HepG2 (cell line): Measurements from ENCODE around the gene HSD3B7. TPM values are rescaled to one million over a fixed set of nuclear protein-coding genes. Genes with fewer than 3 reads are reported as not detected.

Source experiments
- CHD2 ChIP-seq: IDR thresholded peaks from 2 replicates; pipeline ENCODE4 v1.6.1; 2011; ENCODE audit warnings: low read depth, low read length, improper control_type of control experiment
- FOXP1 ChIP-seq, 2 experiments: fragments of 450-650 bp in 1 of 2; IDR thresholded peaks; 2 replicates each; pipeline ENCODE4 v1.6.1; 2017 to 2018; ENCODE audit warnings: antibody characterized with exemption in 1 of 2
- GATA4 ChIP-seq: sonication (generic); IDR thresholded peaks from 2 replicates; pipeline ENCODE4 v1.6.1; 2016; ENCODE audit warnings: antibody characterized with exemption, low read depth, borderline replicate concordance
- IRF2 ChIP-seq: IDR thresholded peaks from 2 replicates; pipeline ENCODE4 v1.6.1; 2018; ENCODE audit warnings: missing genetic modification reagents, missing compliant biosample characterization
- JDP2 ChIP-seq: sonication (generic); formaldehyde crosslinking; IDR thresholded peaks from 2 replicates; pipeline ENCODE4 v1.8.1; 2022; ENCODE audit warnings: missing genetic modification reagents, borderline replicate concordance
- KDM1A ChIP-seq: IDR thresholded peaks from 2 replicates; pipeline ENCODE4 v1.6.1; 2016; ENCODE audit warnings: missing compliant biosample characterization
- MXD4 ChIP-seq: IDR thresholded peaks from 2 replicates; pipeline ENCODE4 v1.6.1; 2016; ENCODE audit warnings: mild to moderate bottlenecking, missing biosample characterization, missing genetic modification reagents
- NFIC ChIP-seq: IDR thresholded peaks from 2 replicates; pipeline ENCODE4 v1.6.1; 2012; ENCODE audit warnings: mild to moderate bottlenecking, low read length, inconsistent platforms
- PHB2 ChIP-seq: fragments of 450-650 bp; IDR thresholded peaks from 2 replicates; pipeline ENCODE4 v1.6.1; 2018; ENCODE audit not compliant: partially characterized antibody
- PHF8 ChIP-seq: sonication (generic); formaldehyde crosslinking; IDR thresholded peaks from 2 replicates; pipeline ENCODE4 v1.5.0; 2020; ENCODE audit warnings: missing genetic modification reagents
- SMAD3 ChIP-seq: sonication (generic); formaldehyde crosslinking; IDR thresholded peaks from 2 replicates; pipeline ENCODE4 v1.4.0; 2020; ENCODE audit warnings: missing genetic modification reagents
- SRSF9 ChIP-seq: fragments of 200-400 bp; formaldehyde crosslinking; IDR thresholded peaks from 2 replicates; pipeline ENCODE4 v1.6.1; 2018; ENCODE audit warnings: borderline replicate concordance, mild to moderate bottlenecking, low read depth, low read length; ENCODE audit not compliant: insufficient read depth, poor library complexity, severe bottlenecking
- THAP9 ChIP-seq: sonication (generic); formaldehyde crosslinking; IDR thresholded peaks from 2 replicates; pipeline ENCODE4; 2020; ENCODE audit warnings: missing genetic modification reagents, mild to moderate bottlenecking, borderline replicate concordance
- TRAFD1 ChIP-seq: sonication (generic); formaldehyde crosslinking; IDR thresholded peaks from 2 replicates; pipeline ENCODE4 v1.5.1; 2020; ENCODE audit warnings: missing genetic modification reagents, mild to moderate bottlenecking, borderline replicate concordance
- ZBTB3 ChIP-seq: sonication (generic); formaldehyde crosslinking; IDR thresholded peaks from 2 replicates; pipeline ENCODE4 v1.4.0; 2020; ENCODE audit warnings: low read depth, mild to moderate bottlenecking, moderate library complexity, missing genetic modification reagents, borderline replicate concordance
- ZNF20 ChIP-seq: sonication (generic); formaldehyde crosslinking; IDR thresholded peaks from 2 replicates; pipeline ENCODE4 v1.4.0; 2020; ENCODE audit warnings: mild to moderate bottlenecking, moderate library complexity, missing genetic modification reagents
- ZNF207 ChIP-seq: fragments of 450-650 bp; IDR thresholded peaks from 2 replicates; pipeline ENCODE4 v1.6.1; 2016; ENCODE audit warnings: antibody characterized with exemption, borderline replicate concordance
- ZNF224 ChIP-seq: sonication (generic); formaldehyde crosslinking; IDR thresholded peaks from 2 replicates; pipeline ENCODE4 v1.5.0; 2020; ENCODE audit warnings: mild to moderate bottlenecking, missing genetic modification reagents
- ZNF3 ChIP-seq: IDR thresholded peaks from 2 replicates; pipeline ENCODE4 v1.7.0; 2017; ENCODE audit warnings: inconsistent platforms
- ZNF343 ChIP-seq: sonication (generic); formaldehyde crosslinking; IDR thresholded peaks from 2 replicates; pipeline ENCODE4 v1.4.0; 2020; ENCODE audit warnings: mild to moderate bottlenecking, missing genetic modification reagents
- ZNF451 ChIP-seq: sonication (generic); formaldehyde crosslinking; IDR thresholded peaks from 2 replicates; pipeline ENCODE4 v1.5.0; 2020; ENCODE audit warnings: mild to moderate bottlenecking, missing genetic modification reagents
- ZNF619 ChIP-seq: sonication (generic); formaldehyde crosslinking; IDR thresholded peaks from 2 replicates; pipeline ENCODE4 v1.4.0; 2020; ENCODE audit warnings: mild to moderate bottlenecking, missing genetic modification reagents
- ZNF749 ChIP-seq: sonication (generic); formaldehyde crosslinking; IDR thresholded peaks from 2 replicates; pipeline ENCODE4 v1.8.0; 2022; ENCODE audit warnings: mild to moderate bottlenecking, missing genetic modification reagents, moderate library complexity, borderline replicate concordance
- ZNF83 ChIP-seq: sonication (generic); formaldehyde crosslinking; IDR thresholded peaks from 2 replicates; pipeline ENCODE4 v1.4.0; 2020; ENCODE audit warnings: missing genetic modification reagents, mild to moderate bottlenecking, borderline replicate concordance
- ZSCAN22 ChIP-seq: sonication (generic); formaldehyde crosslinking; IDR thresholded peaks from 2 replicates; pipeline ENCODE4 v1.4.0; 2020; ENCODE audit warnings: mild to moderate bottlenecking, missing genetic modification reagents
- ZSCAN25 ChIP-seq: sonication (generic); formaldehyde crosslinking; IDR thresholded peaks from 2 replicates; pipeline ENCODE4 v1.8.0; 2022; ENCODE audit warnings: mild to moderate bottlenecking, missing genetic modification reagents
- polyA plus RNA-seq, 8 experiments: library from polyadenylated mRNA; depleted of rRNA in 3 of 8; stranded (reverse) in 7 of 8; unstranded in 1 of 8; fragments of >200 nt; fragmentation: Illumina TruSeq in 4 of 8; extraction: Trizol in 4 of 8; gene quantifications; 2 replicates each; pipeline versions ENCODE4 v1.2.1 to v1.2.3, GENCODE V29; 2011 to 2016; ENCODE audit warnings: low read depth in 4 of 8, missing spikeins in 1 of 8, mixed read lengths in 1 of 8; ENCODE audit not compliant: insufficient read depth in 1 of 8
- total RNA-seq, 5 experiments: library from RNA; depleted of rRNA; stranded (reverse); fragments of >200 nt; fragmentation: Illumina TruSeq; extraction: Trizol; gene quantifications; 2 replicates each; pipeline ENCODE4 v1.2.3, GENCODE V29; 2016; ENCODE audit warnings: low read depth in 1 of 5

HSD3B7 gene
- total and polyA plus RNA-seq, 2 of the 13 experiments (the other 11 are each of a cell fraction or from before 2014, with no cell fraction given), result 32.9 to 69.7 TPM

GRCh38 chr16:30956601-30957455, 28.2 kb upstream of the HSD3B7 start (continued):
- TF ChIP-seq THAP9 (CRISPR knock-in tag) (no peak; the same call in 1 of the 2 replicates), ZNF20 (CRISPR knock-in tag) (peak; percentile 9; the same call in 1 of the 2 replicates), SRSF9 (no peak), ZBTB3 (CRISPR knock-in tag) (no peak), TRAFD1 (CRISPR knock-in tag) (peak; percentile 87; the same call in 1 of the 2 replicates), PHB2 (no peak), ZNF83 (no peak; the same call in 1 of the 2 replicates), KDM1A (CRISPR knock-in tag) (peak; percentile 99), SMAD3 (CRISPR knock-in tag) (0 out of 2 replicates have a peak, but pooled peaks have one; percentile 35), ZNF3 (CRISPR knock-in tag) (peak; percentile 67; the same call in 1 of the 2 replicates), ZNF224 (CRISPR knock-in tag) (peak; percentile 68; the same call in 1 of the 2 replicates), ZSCAN25 (CRISPR knock-in tag) (no peak), FOXP1 (IDR thresholded peaks at IDR 0.05) (no peak), FOXP1 (CRISPR knock-in tag; IDR thresholded peaks at IDR 0.05) (no peak), CHD2 (no peak), ZNF749 (CRISPR knock-in tag) (peak; percentile 66; the same call in 1 of the 2 replicates), ZNF451 (CRISPR knock-in tag) (no peak), ZNF619 (CRISPR knock-in tag) (0 out of 2 replicates have a peak, but pooled peaks have one; percentile 65), JDP2 (CRISPR knock-in tag) (no peak), ZSCAN22 (CRISPR knock-in tag) (no peak), IRF2 (CRISPR knock-in tag) (no peak), ZNF343 (CRISPR knock-in tag) (no peak), ZNF207 (no peak), GATA4 (no peak), PHF8 (CRISPR knock-in tag) (no peak), NFIC (peak; percentile 43; the same call in 1 of the 2 replicates), MXD4 (CRISPR knock-in tag) (no peak; the same call in 1 of the 2 replicates)
